ENCODE measurements around the gene GAS7.

GAS7 gene

GRCh38 chr17:10067446-10068143, 130.8 kb downstream of the GAS7 start:
- H3K36me3 ChIP-seq (replicated peaks): no peaks in the 10 kb centered on the region
- no peaks in the 10 kb centered on the region for H3K27me3 ChIP-seq (replicated peaks)
- DNase-seq: no peak
- TF ChIP-seq, protein P1, sequence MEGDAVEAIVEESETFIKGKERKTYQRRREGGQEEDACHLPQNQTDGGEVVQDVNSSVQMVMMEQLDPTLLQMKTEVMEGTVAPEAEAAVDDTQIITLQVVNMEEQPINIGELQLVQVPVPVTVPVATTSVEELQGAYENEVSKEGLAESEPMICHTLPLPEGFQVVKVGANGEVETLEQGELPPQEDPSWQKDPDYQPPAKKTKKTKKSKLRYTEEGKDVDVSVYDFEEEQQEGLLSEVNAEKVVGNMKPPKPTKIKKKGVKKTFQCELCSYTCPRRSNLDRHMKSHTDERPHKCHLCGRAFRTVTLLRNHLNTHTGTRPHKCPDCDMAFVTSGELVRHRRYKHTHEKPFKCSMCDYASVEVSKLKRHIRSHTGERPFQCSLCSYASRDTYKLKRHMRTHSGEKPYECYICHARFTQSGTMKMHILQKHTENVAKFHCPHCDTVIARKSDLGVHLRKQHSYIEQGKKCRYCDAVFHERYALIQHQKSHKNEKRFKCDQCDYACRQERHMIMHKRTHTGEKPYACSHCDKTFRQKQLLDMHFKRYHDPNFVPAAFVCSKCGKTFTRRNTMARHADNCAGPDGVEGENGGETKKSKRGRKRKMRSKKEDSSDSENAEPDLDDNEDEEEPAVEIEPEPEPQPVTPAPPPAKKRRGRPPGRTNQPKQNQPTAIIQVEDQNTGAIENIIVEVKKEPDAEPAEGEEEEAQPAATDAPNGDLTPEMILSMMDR (IDR thresholded peaks at IDR 0.05; ENCODE audit: low read depth, low read length, missing control alignments): no peak
- H3K27ac ChIP-seq: no peak overlapping the region
- no peak overlapping the region for H3K4me3 ChIP-seq (ENCODE audit: low read depth, low read length)
- in situ Hi-C loops (cut with HindIII; ENCODE audit: low pct_ligation_motif_present, low sequenced_read_pairs): no loop called here

- DNase-seq: no peak
- Histone ChIP-seq H3K27ac (no peak overlapping the region), H3K27me3 (replicated peaks) (no peaks in the 10 kb centered on the region), H3K36me3 (replicated peaks) (no peaks in the 10 kb centered on the region), H3K4me3 (ENCODE audit: low read depth, low read length) (no peak overlapping the region)
- TF ChIP-seq, protein P1 (IDR thresholded peaks at IDR 0.05; ENCODE audit: low read depth, low read length, missing control alignments): no peak
- in situ Hi-C loops (cut with HindIII; ENCODE audit: low pct_ligation_motif_present, low sequenced_read_pairs): no loop called here
Observed at GRCh38 chr17:10064536-10064935, 133.9 kb downstream of the GAS7 start.

DNA sequence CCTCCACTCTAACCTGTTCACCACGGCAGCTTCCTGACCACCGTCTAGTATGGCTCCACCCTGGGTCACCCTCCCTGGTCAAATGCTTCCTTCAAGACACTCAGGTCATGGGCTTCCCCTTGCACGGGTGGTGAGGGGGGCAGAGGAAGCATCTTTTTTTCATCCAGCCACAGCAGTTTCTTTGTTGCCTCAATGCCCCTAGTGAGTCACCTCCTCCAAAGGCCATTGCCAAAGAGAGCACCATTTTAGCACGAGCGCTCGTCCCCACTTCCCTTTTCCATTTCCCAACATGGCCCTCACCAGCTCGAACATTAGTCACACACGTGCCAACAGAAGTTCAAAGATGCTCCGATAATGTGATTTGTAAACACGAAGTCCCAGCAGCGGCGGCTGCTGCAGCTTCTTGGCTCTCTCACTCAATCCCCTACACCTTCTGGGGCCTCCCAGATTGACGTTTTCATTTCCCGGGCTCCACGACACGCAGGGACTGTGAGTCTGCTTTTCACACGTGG, 134.6 kb downstream of the GAS7 start:
- in situ Hi-C loops (cut with HindIII; ENCODE audit: low pct_ligation_motif_present, low sequenced_read_pairs): no loop called here
- TF ChIP-seq, protein P1 (IDR thresholded peaks at IDR 0.05; ENCODE audit: low read depth, low read length, missing control alignments): no peak
- no peak overlapping the region for H3K27ac ChIP-seq
- H3K4me3 ChIP-seq (ENCODE audit: low read depth, low read length): no peak overlapping the region
- H3K27me3 ChIP-seq (replicated peaks): no peaks in the 10 kb centered on the region
- H3K36me3 ChIP-seq (replicated peaks): no peaks in the 10 kb centered on the region
- DNase-seq: no peak

- in situ Hi-C loops (cut with HindIII; ENCODE audit: low pct_ligation_motif_present, low sequenced_read_pairs): no loop called here
- no peaks in the 10 kb centered on the region for H3K27me3 ChIP-seq (replicated peaks)
- no peaks in the 10 kb centered on the region for H3K36me3 ChIP-seq (replicated peaks)
- TF ChIP-seq, protein P1 (IDR thresholded peaks at IDR 0.05; ENCODE audit: low read depth, low read length, missing control alignments): no peak
- H3K4me3 ChIP-seq (ENCODE audit: low read depth, low read length): no peak overlapping the region
- no peak overlapping the region for H3K27ac ChIP-seq
- no peak for DNase-seq
Observed at GRCh38 chr17:10062691-10063385, 135.6 kb downstream of the GAS7 start.

- DNase-seq: no peak
- no peaks in the 10 kb centered on the region for H3K27me3 ChIP-seq (replicated peaks)
- H3K27ac ChIP-seq: no peak overlapping the region
- no peak overlapping the region for H3K4me3 ChIP-seq (ENCODE audit: low read depth, low read length)
- in situ Hi-C loops (cut with HindIII; ENCODE audit: low pct_ligation_motif_present, low sequenced_read_pairs): no loop called here
- H3K36me3 ChIP-seq (replicated peaks): no peaks in the 10 kb centered on the region
- TF ChIP-seq, protein P1 (IDR thresholded peaks at IDR 0.05; ENCODE audit: low read depth, low read length, missing control alignments): no peak
Observed at GRCh38 chr17:10061111-10061845, 137.1 kb downstream of the GAS7 start.

All from brain microvascular endothelial cell (primary cell).